GM18907 (cell line): ENCODE results near the gene GSK3A.
"Not testable (repeated sequence)": the region's sequence is repeated elsewhere in the genome, so short reads cannot be mapped to it uniquely, and the experiment has no call there.

Experiments
- ATAC-seq: cut with Tn5 transposase; IDR thresholded peaks from one replicate; pipeline ENCODE4 v1.9.1; 2021; ENCODE audit warnings: mild to moderate bottlenecking, moderate library complexity; ENCODE audit not compliant: unreplicated experiment

Gene GSK3A

DNA sequence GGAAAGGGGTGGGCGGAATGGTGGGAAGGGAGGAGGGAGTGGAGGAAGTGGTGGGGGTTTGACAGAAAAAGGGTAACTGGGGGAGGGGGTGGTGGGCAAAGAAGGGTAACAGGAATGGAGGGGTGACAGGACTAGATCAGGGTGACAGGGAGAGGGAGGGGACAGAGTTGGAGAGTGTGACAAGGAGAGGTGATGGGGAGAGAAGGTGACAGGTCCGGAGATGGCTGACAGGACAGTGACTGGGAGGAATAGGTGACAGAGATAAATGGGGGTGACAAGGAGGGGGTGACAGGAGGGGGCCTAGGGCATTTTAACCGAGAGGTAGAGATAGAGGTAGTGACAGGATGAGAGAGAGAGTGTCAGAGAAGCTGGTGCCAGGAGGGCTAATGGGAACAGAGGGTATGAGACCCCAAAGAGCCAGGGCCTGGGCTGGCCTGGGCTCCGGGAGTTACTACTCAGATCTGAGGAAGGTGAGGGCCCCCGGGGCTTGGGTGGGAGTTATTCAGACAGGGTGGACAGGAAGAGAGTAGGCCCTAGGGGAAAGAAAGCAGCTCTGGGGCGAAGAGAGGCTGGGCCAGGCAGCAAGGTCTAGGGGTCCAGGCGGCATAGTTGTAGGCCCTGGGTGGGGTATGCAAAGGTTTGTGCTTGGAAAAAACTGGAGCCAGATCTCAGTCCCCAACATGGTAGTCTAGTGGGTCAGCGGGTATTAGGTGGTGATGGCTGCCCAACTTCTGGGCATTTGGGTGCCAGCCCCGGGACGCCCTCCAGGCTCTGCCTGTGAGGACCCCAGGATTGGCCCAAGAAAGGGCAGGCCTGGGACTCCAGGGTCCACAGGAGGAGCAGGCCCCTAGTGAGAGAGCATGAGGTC lies 27.3 kb upstream of the GSK3A start:
- ATAC-seq: no peak

DNA sequence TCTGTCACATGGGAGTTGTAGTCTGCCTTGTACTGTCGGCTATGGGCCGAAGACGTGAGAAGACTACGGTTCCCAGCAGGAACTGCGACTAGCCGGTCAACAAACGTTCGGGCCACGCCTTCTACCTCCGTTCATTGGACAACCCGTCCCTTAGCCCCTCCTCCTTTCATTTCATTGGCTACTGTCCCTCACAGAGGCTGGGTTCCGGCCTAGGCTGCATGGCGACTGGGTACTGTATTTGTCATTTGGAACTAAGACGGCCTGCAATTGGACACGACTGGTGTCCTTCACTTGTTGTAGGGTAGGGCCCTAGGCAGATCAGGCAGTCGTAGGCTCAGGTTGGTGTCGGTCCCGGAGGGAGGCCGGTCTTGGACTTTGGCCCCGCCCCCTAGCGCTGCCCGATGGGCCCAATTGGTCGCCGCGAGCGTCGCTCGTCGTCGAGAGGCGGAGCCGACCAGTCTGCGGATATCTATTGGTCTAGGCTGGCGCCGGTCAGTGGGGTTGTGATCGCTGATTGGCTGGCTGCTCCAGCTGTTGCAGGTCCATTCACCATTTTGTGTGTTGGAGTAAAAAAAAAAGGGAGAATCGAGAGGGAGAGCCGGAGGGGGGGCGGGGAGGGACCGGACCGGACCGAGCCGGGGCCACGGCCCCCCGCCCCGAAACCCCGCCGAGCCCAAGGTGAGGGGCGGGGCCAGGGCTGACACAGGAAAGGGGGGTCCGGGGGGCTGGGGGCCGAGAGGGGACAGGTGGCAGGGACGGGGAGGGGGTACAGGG lies 26.5 kb upstream of the GSK3A start, which contains the start of gene CIC:
TSS of gene CIC (plus strand) at position 549 of the 774 bp plus-strand sequence. CDS start 2,532 bp downstream, outside the sequence.
- ATAC-seq: peak; percentile 82

DNA sequence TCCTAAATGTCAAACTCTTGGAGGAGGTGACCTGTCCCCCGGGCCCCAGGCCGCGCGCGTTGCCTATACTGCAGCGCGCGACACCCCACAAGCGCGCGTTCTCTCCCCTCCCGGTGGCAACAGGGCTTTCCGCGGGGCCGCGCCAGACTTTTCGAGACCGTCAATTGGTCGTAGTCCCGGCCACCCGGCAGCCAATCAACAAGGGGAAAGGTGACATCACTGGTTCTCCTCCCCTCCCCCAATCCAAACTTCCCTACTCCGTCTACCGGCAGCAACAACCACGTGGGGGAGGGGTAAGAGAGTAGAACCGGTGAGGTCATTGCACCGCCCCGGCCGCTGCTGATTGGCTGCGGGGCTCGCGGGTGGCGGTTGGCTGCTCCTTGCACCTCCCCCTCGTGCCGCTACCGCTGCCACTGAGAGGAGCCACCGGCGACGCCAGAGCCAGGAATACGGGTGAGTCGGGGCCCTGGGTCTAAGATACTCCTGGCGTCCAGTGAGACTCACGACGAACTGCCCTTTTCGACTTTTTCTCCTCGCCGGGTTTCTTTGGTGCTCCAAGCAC lies 25.8 kb upstream of the GSK3A start:
- peak; percentile 63 for ATAC-seq

DNA sequence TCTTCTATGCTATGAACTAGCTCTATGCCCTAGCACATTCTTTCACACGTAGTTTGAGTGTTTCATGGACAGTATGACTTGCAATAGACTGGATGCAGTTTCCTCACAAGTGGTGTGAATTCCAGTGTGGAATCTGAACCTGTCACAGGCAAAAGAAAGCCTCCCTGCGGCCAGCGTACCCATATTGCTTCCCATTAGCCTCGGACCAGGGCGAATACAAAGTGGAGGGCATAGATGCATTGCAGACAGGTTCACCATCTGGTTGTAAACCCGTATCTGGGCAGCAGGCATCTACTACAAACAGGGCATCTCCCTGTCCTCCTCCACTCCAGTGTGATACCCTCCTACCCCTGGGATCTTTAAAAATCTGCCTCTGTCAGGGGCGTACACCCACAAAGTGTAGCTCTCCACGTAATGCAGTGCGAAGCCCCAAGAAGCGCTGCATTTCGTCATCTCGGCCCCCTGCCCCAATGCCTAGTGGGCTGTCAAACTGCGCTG lies 25.3 kb upstream of the GSK3A start:
- no peak for ATAC-seq

DNA sequence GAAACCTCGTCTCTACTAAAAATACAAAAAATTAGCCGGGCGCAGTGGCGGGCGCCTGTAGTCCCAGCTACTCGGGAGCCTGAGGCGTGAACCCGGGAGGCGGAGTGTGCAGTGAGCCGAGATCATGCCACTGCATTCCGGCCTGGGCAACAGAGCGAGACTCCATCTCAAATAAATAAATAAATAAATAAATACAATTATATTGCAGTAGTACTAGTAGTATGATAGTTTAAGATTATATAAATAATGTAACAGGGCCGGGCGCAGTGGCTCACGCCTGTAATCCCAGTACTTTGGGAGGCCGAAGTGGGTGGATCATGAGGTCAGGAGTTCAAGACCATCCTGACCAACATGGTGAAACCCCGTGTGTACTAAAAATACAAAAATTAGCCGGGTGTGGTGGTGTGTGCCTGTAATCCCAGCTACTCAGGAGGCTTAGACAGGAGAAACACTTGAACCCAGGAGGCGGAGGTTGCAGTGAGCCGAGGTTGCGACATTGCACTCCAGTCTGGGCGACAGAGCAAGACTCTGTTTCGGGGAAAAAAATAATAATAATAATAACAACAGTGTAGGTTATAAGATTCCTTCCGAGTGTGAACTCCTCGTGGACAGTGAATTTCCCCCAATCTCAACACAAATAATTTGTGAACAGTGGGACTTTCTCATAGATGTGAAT lies 24.7 kb upstream of the GSK3A start:
- ATAC-seq: not testable (repeated sequence)

DNA sequence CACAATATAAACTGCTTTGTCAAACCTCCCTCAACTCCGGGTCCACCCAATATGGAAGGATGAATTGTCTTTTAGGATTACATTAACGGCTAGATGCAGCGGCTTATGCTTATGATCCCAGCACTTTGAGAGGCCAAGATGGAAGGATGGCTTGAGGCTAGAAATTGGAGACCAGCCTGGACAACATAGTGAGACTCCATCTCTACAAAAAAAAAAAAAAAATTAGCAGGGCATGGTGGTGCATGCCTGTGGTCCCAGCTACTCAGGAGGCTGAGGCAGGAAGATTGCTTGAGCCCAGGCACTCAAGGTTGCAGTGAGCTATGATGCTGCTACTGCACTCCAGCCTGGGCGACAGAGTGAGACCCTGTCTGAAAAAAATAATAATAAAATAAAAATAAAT lies 23.7 kb upstream of the GSK3A start:
- ATAC-seq: not testable (repeated sequence)

DNA sequence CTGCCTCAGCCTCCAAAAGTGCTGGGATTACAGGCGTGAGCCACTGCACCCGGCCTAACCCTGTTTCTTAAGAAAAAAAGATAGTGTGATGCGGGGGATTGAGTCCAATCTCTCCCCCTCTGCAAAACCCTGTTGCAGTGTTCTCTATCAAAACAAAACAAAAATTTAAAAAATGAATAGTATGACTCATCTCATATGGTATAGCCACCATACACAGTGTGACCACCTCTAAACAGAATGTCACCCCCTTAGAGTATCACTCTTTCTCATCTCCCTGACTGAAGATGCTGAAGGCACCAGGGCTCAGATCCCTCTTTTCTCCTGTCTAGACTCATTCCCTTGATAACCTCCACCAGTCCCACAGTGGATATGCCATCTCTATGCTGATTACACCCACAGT lies 19.4 kb upstream of the GSK3A start:
- ATAC-seq: no peak

DNA sequence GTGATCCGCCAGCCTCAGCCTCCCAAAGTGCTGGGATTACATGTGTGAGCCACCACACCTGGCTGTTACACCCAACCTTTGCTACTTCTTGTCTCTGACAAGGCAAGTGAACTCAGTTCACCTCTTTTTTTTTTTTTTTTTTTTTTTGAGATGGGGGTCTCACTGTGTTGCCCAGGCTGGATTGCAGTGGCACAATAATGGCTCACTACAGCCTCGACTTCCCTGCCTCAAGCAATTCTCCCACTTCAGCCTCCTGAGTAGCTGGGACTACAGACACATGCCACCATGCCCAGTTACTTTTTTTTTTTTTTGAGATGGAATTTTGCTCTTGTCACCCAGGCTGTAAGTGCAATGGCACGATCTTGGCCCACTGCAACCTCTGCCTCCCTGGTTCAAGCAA lies 15.4 kb upstream of the GSK3A start:
- not testable (repeated sequence) for ATAC-seq

DNA sequence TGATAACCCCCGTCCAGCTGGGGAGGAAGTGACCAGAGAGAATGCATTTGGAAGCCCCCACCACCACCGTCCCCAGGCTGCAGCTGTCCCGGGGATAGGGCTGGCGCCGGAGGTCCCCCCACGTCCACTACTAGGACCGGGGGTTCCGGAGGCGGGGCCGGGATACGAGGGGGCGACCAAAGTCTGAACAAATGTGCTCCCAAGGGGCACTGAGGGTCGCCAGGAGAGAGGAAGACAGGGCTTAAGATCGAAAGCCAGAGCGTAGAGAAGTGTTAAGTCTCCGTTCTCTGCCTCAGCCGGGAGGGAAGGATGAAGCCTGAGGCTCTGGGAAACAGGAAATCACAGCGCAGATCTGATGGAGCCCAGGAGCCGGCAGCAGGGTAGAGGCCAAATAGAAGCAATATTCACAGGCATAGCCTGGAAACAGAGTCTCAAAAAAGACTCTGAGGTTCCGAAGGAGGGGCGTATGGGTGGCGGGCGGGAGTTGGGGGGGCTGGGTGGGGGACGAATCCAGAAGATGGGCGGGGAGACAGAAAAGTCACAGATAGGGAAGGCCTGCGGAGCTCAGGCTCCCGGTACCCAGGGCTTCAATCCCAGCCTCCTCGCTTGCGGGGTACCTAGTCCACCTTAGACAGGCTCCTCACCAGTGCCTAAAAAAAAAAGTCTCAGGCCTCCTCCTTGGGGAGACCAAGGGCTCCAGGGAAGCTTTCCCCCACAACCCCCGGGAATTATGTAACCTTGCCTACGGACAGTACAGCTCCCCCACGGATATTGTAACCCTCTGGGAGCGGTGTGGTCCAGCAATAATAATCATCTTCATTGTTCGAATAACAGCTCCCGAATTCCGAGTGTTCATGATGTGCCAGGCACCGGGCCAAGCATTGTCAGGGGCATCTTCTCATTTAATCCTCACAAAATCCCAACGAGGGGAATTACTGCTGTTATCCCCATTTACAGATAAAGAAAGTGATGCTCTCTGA lies 13.7 kb upstream of the GSK3A start:
- no peak for ATAC-seq

DNA sequence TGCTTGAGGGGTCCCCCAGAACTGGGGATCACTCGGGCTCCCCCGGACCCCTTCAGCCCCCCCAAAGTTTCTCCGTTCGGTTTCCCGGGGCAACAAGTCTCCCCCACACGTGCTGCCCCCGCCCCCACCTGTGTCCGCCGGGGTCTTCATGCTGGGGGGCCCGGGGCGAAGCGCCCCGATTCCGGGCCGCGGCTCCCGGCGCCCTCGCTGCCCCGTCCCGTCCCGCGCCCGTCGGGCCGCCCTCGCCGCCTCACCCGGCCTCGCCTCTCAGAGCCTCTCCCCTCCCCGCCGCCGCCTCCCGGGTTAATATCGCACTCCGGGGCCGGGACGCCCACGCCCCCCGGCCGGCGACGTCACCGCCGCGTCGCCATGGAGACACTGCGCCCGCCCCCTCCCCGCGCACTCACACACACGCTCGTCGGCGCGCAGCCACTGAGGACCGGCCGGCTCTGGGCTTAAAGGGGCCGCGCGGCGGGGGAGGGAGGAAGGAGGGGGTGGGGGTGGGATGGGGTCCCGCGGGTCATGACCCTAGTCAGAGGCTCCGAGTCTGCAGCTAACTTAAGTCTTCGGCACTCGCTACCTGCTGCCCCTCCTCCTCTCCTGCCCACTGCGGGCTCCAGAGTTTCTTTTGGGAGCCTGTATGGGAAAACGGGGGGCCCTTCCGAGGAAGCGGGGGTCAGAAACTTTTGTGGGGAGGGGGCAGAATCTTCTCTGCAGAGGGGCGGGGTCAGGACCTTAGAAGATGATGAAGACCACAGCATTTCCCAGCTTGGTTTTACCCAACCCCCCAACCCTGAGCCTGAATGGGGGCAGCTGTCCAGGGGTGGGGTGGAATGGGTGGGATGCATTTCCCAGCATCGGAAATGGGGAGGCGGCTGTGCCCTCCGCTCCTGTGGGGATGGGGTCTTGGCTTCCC lies 12.7 kb upstream of the GSK3A start, which contains the start of gene ERF:
TSS of gene ERF (minus strand) at position 279 of the 916 bp plus-strand sequence. CDS start at position 150, 129 bp downstream.
- ATAC-seq: peak; percentile 61

DNA sequence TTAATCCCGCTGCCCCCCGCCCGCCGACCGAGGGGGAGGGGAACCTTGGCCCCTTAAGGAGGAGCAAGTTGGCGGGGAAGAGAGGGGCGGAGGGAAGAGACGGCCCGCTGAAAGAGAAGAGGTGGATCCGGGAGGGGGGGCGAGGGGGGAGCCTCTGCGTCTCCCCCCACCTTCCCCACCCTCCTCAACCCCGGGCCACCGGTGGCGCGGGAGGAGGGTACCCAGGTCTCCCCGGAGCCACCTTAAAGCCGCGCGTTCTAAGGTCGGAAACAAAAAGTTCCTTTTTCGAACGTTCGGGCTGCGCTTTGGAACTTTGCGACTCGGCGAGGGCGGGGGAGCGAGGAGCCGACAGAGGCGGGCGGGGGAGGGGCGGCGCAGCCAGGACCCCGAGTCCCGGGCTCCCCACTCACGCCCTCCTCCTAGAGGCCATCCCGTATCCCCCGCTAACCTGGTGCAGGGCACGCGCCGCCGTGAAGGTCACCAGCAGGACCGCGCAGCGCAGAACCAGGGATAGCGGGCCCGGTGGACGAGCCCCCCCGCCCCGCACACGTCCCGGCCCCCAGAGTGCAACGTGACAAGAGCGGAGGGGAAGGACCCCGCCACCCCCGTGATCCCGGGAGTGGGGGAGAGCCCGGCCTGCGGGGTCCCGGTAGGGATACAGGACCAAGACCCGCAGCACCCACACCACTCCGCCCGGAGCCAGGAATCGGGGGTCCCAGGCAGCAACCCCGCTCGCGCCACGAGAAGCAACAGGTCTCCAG lies 11.9 kb upstream of the GSK3A start:
- ATAC-seq: peak; percentile 27

DNA sequence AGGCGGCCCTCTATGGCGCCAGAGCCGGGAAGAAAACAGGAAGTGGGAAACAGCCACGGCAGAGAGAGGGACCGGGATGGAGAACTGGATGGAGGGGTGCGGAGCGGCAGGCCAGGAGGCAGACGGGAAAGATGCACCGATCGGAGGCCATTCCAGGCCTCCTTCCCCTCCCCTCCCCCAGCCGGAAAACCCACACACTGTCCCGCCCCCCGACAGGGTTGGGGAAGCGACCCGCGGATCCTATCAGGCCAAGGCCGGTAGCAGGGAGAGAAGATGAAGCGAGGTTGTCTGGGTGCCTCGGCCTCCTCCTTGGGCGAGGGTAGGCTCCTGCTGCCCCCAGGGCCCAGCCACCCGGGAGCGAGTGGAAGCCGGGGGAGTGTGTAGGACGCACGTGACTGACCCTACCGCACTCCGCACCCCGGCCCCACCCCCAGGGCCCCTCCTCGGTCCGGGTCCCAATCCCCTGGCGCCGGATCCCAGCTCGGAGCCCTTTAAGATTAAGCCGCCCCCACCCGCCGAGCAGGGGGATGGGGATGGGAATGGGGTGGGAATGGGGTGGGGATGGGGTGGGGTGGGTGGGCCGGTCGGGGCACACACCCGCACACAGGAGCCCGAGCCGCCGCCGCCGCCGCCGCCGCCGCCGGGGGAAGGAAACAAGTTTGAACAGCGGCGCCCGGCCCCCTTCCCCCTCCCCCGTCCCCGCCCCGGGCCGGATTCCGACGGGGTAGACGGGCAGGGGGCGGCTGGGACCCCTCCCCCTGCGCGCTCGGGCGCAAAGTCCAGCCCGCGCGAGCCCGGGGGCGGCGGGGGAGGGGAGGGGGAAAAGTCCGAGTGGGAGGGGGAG lies 11.1 kb upstream of the GSK3A start:
- ATAC-seq: peak; percentile 17

DNA sequence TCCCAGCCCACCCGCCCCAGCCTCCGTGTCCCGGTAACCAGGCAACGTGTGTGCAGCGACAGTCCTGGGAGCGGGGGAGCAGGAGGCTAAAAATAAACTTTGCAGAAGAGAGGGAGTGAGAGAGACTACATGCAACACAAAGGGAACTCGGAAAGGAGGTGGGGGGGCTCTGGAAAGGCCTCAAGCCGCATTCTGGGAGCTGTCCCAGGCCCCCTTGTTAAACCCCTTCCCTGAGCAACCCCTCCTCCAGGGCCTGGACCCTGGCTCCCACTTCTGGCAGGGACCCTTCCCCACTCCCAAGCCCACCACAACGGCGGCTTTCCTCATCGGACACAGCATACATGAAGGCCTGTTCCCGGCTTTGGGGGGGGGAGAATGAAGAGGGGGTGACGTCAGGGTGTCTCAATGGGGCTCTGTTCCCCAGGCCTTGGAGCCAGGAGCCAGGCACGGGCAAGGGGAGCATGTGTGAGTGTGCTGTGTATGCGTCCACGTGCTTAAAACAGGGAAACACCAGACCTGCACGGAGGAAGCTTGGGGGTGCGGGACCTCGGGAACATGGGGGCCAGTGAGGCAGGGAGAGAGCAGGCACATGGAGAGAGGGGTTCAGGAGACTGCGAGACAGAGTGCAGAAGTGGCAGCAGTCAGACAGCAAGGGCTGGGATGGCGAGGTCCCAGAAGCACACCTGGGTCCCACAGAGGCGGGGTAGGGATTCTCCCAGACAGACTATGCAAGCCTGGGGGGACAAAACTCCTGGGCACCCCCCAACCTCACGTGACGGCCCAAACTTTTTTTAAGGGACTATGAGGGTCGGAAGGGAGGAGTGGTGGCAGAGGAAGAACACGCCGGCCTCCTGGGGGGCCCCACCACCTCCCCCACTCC lies 10.2 kb upstream of the GSK3A start:
- no peak for ATAC-seq

DNA sequence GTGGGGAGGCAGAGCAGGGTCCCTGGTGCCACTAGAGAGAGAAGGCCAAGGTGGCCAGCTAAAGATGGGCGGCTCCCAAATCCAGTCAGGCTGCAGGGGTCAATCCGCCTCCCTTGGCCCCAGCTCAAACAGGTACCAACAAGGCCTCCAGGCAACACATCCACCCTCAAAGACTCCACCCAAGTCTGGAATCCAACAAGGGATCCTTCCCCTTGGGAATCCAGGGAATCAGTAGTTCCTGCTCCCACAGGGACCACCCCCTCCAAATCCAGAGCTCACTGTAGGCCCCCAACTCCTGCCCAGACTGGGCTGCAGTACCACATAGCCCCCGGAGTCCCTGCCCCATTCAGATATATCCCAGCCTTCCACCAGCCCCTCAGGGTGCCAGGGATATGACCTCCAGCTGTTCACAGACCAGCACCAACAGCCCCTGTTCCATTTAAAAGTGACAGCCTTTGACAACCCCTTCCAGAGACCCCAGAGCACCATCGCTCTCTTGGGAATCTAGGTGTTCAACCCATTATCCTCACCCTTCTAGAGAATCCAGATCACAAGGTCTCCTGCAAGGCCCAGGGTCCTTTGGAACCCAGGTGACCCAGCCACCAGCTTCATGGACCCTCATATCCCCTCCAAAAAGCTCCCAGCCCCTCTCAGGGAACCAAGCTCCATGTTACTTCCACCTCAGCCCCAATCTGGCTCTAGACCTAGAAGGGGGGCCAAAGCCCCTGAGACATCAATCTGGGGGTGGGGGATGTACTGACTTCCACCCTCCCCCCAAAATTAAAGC lies 9.4 kb upstream of the GSK3A start:
- ATAC-seq: no peak
